GM18861 (cell line): ENCODE results near the gene PRKAR1B.
"Not testable (repeated sequence)": the region's sequence is repeated elsewhere in the genome, so short reads cannot be mapped to it uniquely, and the experiment has no call there.

Source experiments
- ATAC-seq: cut with Tn5 transposase; IDR thresholded peaks from one replicate; pipeline ENCODE4 v1.9.1; 2021; ENCODE audit not compliant: unreplicated experiment

PRKAR1B gene

GRCh38 chr7:651032-651728 is 75.9 kb downstream of the PRKAR1B start:
- ATAC-seq: no peak

GRCh38 chr7:650339-651031 is 76.6 kb downstream of the PRKAR1B start:
- ATAC-seq: no peak

GRCh38 chr7:646951-647350 is 80.1 kb downstream of the PRKAR1B start:
- ATAC-seq: no peak

GRCh38 chr7:646487-646886 is 80.6 kb downstream of the PRKAR1B start:
- ATAC-seq: no peak

GRCh38 chr7:645606-646005 is 81.5 kb downstream of the PRKAR1B start:
- ATAC-seq: no peak

- no peak for ATAC-seq
These were observed 82.4 kb downstream of the PRKAR1B start for GRCh38 chr7:644381-645305.

GRCh38 chr7:641966-642365 is 85.1 kb downstream of the PRKAR1B start:
- no peak for ATAC-seq

GRCh38 chr7:641269-641671 is 85.8 kb downstream of the PRKAR1B start:
- no peak for ATAC-seq

- ATAC-seq: no peak
These were observed 88.6 kb downstream of the PRKAR1B start for GRCh38 chr7:638256-639011.

GRCh38 chr7:637826-638225 is 89.3 kb downstream of the PRKAR1B start:
- ATAC-seq: no peak

GRCh38 chr7:636396-636795 is 90.7 kb downstream of the PRKAR1B start:
- no peak for ATAC-seq

- not testable (repeated sequence) for ATAC-seq
These were observed 91.2 kb downstream of the PRKAR1B start for GRCh38 chr7:635687-636382.

GRCh38 chr7:635227-635626 is 91.9 kb downstream of the PRKAR1B start:
- no peak for ATAC-seq

- ATAC-seq: no peak
These were observed 93.6 kb downstream of the PRKAR1B start for GRCh38 chr7:633381-634018.

GRCh38 chr7:632831-633210 is 94.3 kb downstream of the PRKAR1B start:
- no peak for ATAC-seq

- ATAC-seq: no peak
These were observed 94.9 kb downstream of the PRKAR1B start for GRCh38 chr7:631964-632830.

GRCh38 chr7:631291-631711 is 95.8 kb downstream of the PRKAR1B start:
- no peak for ATAC-seq

GRCh38 chr7:630539-630938 is 96.5 kb downstream of the PRKAR1B start:
- ATAC-seq: no peak

- no peak for ATAC-seq
These were observed 97.0 kb downstream of the PRKAR1B start for GRCh38 chr7:630111-630511.
